GM20000 (cell line): ENCODE results near the gene INHBB.

Experiments
- DNase-seq: peaks from one replicate; pipeline ENCODE4 v3.0.0; 2012; ENCODE audit warnings: low spot score
- CTCF ChIP-seq: IDR thresholded peaks from 2 replicates; pipeline ENCODE4 v1.5.1; 2012; ENCODE audit warnings: mild to moderate bottlenecking, control low read depth; ENCODE audit errors: extremely low read depth, missing control alignments

The INHBB gene

GRCh38 chr2:120362926-120363325, 17.0 kb downstream of the INHBB start:
- DNase-seq = no peak
- no peak for TF ChIP-seq CTCF

- no peak for TF ChIP-seq CTCF
Measured at GRCh38 chr2:120365236-120365793, 19.4 kb downstream of the INHBB start.

GRCh38 chr2:120366698-120367097, 20.8 kb downstream of the INHBB start:
- DNase-seq = no peak
- no peak for TF ChIP-seq CTCF

More at GRCh38 chr2:120365236-120365793, 19.4 kb downstream of the INHBB start:
- DNase-seq = no peak

- no peak for DNase-seq
Measured at GRCh38 chr2:120367221-120367620, 21.3 kb downstream of the INHBB start.

GRCh38 chr2:120367649-120368048, 21.7 kb downstream of the INHBB start:
- no peak for DNase-seq

More at GRCh38 chr2:120367221-120367620, 21.3 kb downstream of the INHBB start:
- no peak for TF ChIP-seq CTCF

GRCh38 chr2:120368086-120368485, 22.1 kb downstream of the INHBB start:
- no peak for TF ChIP-seq CTCF
- no peak for DNase-seq

More at GRCh38 chr2:120367649-120368048, 21.7 kb downstream of the INHBB start:
- TF ChIP-seq CTCF = no peak

- TF ChIP-seq CTCF = no peak
- no peak for DNase-seq
Measured at GRCh38 chr2:120369250-120369649, 23.3 kb downstream of the INHBB start.
